Calu3 (cell line): ENCODE results near the gene HAT1. TPM values are rescaled to one million over a fixed set of nuclear protein-coding genes. Genes with fewer than 3 reads are reported as not detected.

Experiments
- BruUV-seq: library from RNA; stranded (reverse); fragments of 400-500 nt; replicated peaks from 2 replicates; lab custom pipeline; 2021; lab: Mats Ljungman, UMichigan
- CTCF ChIA-PET: fragments of 300-600 bp; sonication (Branson Sonifier 250); formaldehyde crosslinking; loops from one replicate; lab custom pipeline; 2022; ENCODE audit warnings: antibody characterized with exemption; lab: Charles Lee
- DNase-seq: peaks from one replicate; pipeline ENCODE4 v3.0.0; 2022
- H3K27ac Mint-ChIP-seq: one replicate; pipeline ENCODE4 v1.8.0; 2022; ENCODE audit warnings: mixed read lengths; ENCODE audit not compliant: unreplicated experiment
- H3K27me3 Mint-ChIP-seq: one replicate; pipeline ENCODE4 v1.8.0; 2022; ENCODE audit warnings: mixed read lengths; ENCODE audit not compliant: unreplicated experiment
- H3K36me3 Mint-ChIP-seq: one replicate; pipeline ENCODE4 v1.8.0; 2022; ENCODE audit warnings: mild to moderate bottlenecking, moderate library complexity, mixed read lengths; ENCODE audit not compliant: insufficient read depth, unreplicated experiment
- H3K4me1 Mint-ChIP-seq: one replicate; pipeline ENCODE4 v1.8.0; 2022; ENCODE audit warnings: mild to moderate bottlenecking, low read depth, mixed read lengths; ENCODE audit not compliant: unreplicated experiment
- H3K4me3 Mint-ChIP-seq: one replicate; pipeline ENCODE4 v1.8.0; 2022; ENCODE audit warnings: mild to moderate bottlenecking, low read depth, moderate library complexity, mixed read lengths; ENCODE audit not compliant: unreplicated experiment
- H3K9me3 Mint-ChIP-seq: one replicate; pipeline ENCODE4 v1.8.0; 2022; ENCODE audit warnings: low read depth, mixed read lengths; ENCODE audit not compliant: unreplicated experiment
- intact Hi-C: fragments of 100-400 bp; cut with micrococcal nuclease; formaldehyde crosslinking; loops from one replicate; pipeline ENCODE4 v1.10.0; 2022; ENCODE audit not compliant: unreplicated experiment
- total RNA-seq: library from RNA; stranded (reverse); gene quantifications from 2 replicates; pipeline ENCODE4 v1.2.3, GENCODE V29; 2022
- TF ChIP-seq, protein P1 (sequence below): fragments of 200-600 bp; IDR thresholded peaks from one replicate; pipeline ENCODE4 v1.8.0; 2022; ENCODE audit warnings: antibody characterized with exemption; ENCODE audit not compliant: unreplicated experiment

HAT1 gene
- total RNA-seq, 1 experiment from 2014 or later = 64.3 TPM

GRCh38 chr2:171958475-171958874, 36.2 kb downstream of the HAT1 start:
- DNase-seq = no peak
- TF ChIP-seq, protein P1, sequence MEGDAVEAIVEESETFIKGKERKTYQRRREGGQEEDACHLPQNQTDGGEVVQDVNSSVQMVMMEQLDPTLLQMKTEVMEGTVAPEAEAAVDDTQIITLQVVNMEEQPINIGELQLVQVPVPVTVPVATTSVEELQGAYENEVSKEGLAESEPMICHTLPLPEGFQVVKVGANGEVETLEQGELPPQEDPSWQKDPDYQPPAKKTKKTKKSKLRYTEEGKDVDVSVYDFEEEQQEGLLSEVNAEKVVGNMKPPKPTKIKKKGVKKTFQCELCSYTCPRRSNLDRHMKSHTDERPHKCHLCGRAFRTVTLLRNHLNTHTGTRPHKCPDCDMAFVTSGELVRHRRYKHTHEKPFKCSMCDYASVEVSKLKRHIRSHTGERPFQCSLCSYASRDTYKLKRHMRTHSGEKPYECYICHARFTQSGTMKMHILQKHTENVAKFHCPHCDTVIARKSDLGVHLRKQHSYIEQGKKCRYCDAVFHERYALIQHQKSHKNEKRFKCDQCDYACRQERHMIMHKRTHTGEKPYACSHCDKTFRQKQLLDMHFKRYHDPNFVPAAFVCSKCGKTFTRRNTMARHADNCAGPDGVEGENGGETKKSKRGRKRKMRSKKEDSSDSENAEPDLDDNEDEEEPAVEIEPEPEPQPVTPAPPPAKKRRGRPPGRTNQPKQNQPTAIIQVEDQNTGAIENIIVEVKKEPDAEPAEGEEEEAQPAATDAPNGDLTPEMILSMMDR = no peak
- H3K27me3 Mint-ChIP-seq = no peaks in the 10 kb centered on the region
- intact Hi-C loops = no loop called here
- no TSS peak for BruUV-seq
- CTCF ChIA-PET = no interaction called here
- no peak overlapping the region for H3K27ac Mint-ChIP-seq
- no peak overlapping the region for H3K4me3 Mint-ChIP-seq
- H3K4me1 Mint-ChIP-seq = peaks cover 8% of the 10 kb centered on the region
- no peaks in the 10 kb centered on the region for H3K9me3 Mint-ChIP-seq
- no peaks in the 10 kb centered on the region for H3K36me3 Mint-ChIP-seq

- Mint-ChIP-seq H3K36me3 (no peaks in the 10 kb centered on the region), H3K27me3 (no peaks in the 10 kb centered on the region), H3K4me3 (no peak overlapping the region), H3K27ac (no peak overlapping the region), H3K9me3 (no peaks in the 10 kb centered on the region), H3K4me1 (peaks cover 8% of the 10 kb centered on the region)
- TF ChIP-seq, protein P1 = no peak
- CTCF ChIA-PET = no interaction called here
- intact Hi-C loops = no loop called here
- no TSS peak for BruUV-seq
- DNase-seq = no peak
Measured at GRCh38 chr2:171959998-171960397, 37.7 kb downstream of the HAT1 start.

DNA sequence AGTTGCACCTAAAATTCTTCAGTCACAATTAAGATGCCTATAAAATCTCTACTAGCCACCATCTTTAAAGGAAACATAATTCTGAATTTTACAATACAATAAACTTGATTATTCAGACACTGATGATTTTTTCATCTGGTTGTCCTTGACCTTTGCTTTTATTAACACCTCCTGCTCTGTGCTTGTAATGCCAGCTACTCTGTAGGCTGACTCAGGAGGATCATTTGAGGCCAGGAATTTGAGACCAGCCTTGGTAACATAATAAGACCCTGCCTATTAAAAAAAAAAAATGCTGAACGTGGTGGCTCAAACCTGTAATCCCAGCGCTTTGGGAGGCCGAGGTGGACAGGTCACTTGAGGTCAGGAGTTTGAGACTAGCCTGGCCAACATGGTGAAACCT, 38.3 kb downstream of the HAT1 start:
- Mint-ChIP-seq H3K27ac (no peak overlapping the region), H3K9me3 (no peaks in the 10 kb centered on the region), H3K4me3 (no peak overlapping the region), H3K27me3 (no peaks in the 10 kb centered on the region), H3K4me1 (peaks cover 8% of the 10 kb centered on the region), H3K36me3 (no peaks in the 10 kb centered on the region)
- intact Hi-C loops = no loop called here
- TF ChIP-seq, protein P1 = no peak
- DNase-seq = no peak
- no TSS peak for BruUV-seq
- CTCF ChIA-PET = no interaction called here

- Mint-ChIP-seq H3K4me1 (peaks cover 8% of the 10 kb centered on the region), H3K27ac (no peak overlapping the region), H3K27me3 (no peaks in the 10 kb centered on the region), H3K4me3 (no peak overlapping the region), H3K9me3 (no peaks in the 10 kb centered on the region), H3K36me3 (no peaks in the 10 kb centered on the region)
- CTCF ChIA-PET = no interaction called here
- DNase-seq = no peak
- intact Hi-C loops = no loop called here
- BruUV-seq = no TSS peak
- TF ChIP-seq, protein P1 = no peak
Measured at GRCh38 chr2:171963198-171963597, 40.9 kb downstream of the HAT1 start.
